ENCODE results near the gene MBTD1. TPM values are rescaled to one million over a fixed set of nuclear protein-coding genes. Genes with fewer than 3 reads are reported as not detected.
"Not testable (repeated sequence)": the region's sequence is repeated elsewhere in the genome, so short reads cannot be mapped to it uniquely, and the experiment has no call there.

Gene MBTD1
- polyA plus RNA-seq, 3 donors, result 43.7 to 57.8 (median 52.6) TPM

DNA sequence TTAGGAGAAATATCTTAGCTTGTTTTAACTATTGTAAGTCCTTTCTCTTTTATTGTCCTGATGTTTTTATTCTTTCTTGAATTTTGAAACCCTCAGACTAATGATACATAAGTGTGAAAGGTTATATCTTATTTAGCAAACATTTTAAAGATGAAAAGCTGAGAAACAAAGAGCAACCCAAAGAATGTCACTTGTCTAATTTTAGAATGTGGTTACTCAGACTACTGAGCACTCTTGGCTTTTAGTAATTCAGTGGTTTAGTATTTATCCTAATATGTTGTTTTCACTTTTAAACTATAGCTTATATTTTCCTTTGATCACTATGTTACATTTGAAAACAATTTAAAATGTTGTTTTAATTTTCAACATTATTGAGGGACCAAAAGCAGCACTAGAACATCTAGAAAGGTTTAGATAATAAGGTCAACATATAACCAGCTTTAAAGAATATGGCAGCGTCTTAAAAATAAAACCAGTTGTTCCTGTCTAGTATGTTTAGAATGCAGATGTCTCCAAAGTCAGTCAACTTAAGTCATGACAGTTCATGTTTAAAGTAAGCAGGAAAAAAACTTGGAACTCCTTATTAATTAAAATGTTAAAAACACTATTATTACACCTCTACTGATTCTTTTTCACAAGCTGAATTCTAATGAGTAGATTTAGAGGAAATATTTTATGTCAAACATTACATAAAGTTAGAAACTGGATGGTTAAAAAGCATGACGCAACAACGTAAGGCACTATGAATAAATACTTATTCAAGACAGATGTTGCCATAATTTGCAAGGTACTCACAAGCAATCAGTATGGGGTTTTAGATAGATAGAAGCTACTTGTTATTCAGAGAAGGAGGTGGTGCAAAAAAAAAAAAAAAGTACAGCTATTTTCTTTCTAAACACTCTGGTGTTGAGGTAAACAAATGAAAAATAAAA, 2.4 kb downstream of the MBTD1 start:
- DNase-seq, result no peak

DNA sequence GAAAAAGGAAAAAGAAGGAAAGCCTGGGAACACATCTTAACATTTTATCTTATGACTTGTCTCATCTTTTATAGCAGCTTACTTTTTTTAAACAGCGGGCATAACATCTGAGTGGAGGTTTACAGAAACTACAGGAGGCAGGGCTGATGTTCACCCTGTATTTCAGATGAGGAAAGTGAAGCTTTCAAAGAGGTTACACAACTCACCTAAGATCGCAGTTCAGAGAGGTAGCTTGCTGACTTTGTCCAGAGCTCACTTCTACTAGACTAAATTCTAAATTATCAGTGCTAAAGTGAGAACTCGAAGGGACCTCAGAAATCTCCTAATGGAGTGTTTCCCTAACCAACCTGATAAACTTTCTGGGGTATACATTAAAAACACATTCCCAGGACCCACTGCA, 3.7 kb downstream of the MBTD1 start:
- DNase-seq, result no peak

DNA sequence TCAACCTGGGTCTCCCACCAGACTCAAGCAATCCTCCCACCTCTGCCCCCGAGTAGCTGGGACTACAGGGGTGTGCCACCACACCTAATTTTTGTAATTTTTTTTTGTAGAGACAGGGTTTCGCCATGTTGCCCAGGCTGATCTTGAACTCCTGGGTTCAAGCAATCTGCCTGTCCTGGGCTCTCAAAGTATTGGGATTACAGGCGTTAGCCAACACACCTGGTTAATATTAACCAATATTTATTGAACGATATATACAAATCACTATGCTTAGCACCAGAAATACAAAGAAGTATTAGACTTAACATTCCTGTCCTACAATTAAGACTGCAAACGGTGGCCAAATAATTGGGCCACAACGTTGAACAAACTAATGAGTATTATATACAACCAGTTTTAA, 4.2 kb downstream of the MBTD1 start:
- no peak for DNase-seq

DNA sequence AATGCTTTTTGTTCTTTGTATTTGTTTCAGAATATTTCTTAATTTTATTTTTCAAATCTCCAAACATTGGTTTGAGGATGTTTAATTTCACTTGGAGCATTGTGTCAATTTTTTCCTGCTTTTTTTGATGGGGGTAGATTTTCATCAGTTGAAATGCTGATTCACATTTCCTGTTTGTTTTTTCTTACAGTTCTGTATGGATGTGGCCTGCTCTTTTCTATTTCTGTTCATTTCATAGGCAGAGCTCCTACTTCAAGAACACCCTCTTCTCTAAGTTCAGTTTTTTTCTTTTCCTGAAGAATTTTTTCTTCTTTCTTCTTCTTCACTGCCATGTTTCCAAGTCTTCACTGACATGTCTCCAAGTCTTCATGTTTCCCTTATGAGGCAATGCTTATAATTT, 8.8 kb downstream of the MBTD1 start:
- no peak for DNase-seq

DNA sequence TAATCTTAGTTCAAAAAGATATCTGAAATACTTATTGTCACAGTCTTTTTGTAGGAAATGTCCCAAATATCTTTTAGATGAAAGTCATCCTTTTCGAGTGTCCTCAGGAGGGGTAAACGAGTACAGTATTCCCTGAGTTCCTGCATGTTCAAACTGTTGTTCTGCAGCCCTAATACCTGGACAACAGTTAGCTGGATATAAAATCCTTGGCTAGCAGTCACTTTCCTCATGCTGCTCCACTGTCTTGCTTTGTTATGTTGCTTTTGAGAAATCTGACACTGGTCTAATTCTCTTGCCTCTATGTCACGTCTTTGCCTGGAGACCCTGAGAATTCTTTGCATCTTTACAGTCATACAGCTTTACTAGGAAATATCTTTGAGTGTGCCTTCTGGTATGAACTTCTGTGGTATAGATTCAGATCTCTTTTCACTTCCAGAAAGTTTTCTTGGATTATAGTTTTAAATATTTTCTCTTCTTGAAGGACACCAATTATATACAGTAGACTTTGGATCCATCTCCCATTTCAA, 9.5 kb downstream of the MBTD1 start:
- DNase-seq, result no peak

DNA sequence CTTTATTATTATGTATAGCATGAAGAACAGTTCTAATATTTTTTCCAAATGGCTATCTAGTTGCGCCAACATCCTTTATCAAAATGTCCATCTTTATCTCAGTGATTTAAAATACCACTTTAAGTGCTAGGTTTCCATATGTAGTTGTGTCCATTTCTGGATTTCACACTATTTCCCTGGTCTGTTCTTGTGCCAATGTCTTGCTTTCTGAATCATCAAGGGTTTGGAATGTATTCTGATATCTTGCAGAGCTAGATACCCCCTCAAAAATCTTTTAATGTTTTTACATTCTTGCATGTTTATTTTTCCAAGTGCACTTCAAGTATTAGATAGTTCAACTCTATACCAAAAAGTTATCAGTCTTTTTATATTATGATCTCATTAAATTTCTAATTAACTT, 14.3 kb downstream of the MBTD1 start:
- no peak for DNase-seq

DNA sequence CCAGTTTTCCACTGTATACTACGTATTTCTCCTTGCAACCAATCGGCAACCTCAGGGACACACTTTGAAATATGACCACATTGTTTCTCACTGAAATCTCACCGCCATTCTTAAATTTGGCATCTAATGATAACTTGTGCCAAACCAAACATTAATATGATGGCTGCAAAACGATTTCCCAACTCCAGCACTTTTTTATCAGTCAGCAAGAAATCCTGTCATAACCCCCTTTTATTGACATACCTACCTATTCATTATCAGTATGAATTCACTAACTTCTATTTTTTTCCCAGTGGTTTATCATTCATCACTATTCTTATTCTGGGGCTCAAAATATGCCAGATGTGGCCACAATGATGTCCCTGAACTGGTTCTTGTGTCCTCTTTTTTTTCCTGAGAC, 15.8 kb downstream of the MBTD1 start:
- DNase-seq, result no peak

DNA sequence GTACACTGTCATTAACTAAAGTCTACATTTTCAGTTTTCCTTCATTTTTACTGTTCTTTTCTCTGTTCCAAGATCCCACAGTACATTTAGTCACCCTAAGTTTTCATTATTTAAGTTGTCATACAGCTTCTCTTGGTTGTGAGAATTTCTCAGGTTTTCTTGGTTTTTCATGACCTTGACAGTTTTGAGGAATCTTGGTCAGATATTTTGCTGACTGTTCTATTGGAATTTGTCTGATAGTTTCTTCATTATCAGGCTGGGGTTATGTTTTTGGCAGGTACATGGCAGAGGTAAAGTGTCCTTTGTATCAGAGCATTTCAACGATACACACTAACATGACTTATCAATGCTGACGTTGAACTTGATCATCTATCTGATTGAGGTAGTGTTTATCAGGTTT, 19.6 kb downstream of the MBTD1 start:
- DNase-seq, result no peak

DNA sequence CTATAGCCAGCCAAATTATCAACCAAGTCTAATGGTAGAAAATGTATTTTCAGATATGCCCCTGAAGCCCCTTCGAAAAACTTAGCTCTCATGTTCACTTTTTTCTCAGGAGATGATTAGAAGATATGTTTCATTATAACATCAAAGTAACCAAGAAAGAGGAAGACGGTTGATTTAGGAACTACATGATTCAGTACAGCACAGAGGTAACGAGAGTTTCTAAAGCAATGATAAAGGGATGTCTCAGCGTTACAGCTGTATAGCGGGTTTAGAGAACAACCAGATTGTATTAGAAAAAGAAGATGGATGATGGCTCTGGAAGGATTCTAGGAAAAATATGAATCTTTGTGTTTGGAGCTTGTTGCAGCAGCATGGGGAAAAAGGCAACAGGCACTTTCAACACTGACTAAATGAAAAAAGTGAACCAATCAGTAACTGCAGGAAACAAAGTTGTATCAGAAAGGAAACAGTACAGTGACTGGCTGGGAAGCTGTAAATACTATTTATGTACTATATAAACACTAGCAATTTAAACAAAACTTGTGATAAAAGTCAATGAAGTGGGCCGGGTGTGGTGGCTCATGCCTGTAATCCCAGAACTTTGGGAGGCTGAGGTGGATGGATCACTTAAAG, 21.5 kb downstream of the MBTD1 start:
- no peak for DNase-seq

DNA sequence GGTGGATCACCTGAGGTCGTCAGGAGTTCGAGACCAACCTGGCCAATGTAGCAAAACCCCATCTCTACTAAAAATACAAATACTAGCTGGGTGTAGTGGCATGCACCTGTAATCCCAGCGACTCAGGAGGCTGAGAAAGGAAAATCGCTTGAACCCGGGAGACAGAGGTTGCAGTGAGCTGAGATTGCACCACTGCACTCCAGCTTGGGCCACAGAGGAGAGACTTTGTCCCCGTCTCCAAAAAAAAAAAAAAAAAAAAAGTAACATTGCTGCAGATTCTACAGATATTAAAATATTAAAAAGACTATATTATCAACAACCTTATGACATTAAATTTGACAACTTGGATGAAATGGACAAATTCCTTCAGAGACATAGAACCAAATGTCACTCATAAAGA, 25.7 kb downstream of the MBTD1 start:
- DNase-seq, result no peak

DNA sequence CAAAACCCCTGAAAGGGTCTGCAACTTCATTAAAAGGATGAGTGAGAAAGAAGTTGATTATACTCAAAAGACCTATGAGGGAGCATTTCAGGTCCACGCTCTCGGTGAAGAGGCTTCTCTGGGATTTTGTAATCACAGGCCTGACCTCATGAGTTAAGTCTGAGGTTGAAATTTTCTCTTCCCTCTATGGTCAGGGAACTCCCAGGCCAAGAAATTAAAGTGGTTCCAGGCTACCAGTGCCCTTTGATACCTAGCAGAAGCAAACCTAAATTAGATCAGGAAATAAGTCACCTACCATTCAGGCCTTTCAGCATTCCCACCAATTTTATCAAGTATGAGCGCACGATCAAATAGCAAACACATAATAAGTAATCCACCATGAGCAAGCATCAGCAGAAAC, 27.9 kb downstream of the MBTD1 start:
- no peak for DNase-seq

DNA sequence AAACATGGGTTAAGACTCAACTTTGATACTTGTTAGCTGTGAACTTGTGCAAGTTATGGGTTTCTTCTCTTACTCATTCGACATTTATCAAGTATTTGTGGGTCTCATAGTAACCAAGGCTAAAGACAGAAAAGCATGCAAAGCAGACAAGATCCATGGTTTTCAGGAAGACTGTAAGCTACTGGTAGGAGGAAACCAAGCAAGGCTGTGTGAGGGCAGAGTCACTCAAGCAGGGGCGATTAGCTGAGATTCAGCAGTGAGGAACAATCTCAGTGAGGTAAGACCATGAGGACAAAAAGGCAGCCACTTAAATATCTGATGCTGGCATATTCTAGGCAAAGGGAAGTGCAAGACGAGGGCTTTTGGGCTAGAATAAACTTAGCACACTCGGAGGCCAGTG, 29.5 kb downstream of the MBTD1 start:
- no peak for DNase-seq

DNA sequence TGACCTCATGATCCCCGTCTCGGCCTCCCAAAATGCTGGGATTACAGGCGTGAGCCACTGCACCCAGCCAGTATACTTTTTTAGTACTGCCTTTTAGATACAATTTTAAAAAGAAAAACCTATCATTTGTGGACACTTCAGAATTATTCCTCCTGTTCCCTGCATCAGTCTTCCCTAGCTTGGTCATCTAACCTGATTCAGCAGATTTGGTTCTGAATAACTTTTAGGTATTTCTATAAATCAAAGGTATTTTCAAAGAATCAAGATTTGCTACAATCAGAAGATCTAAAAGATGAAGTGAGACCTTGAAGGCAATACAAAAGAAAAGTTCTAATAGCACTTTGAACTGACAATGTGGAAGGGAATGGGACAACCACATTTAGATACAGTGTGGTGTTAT, 30.0 kb downstream of the MBTD1 start:
- DNase-seq, result no peak

DNA sequence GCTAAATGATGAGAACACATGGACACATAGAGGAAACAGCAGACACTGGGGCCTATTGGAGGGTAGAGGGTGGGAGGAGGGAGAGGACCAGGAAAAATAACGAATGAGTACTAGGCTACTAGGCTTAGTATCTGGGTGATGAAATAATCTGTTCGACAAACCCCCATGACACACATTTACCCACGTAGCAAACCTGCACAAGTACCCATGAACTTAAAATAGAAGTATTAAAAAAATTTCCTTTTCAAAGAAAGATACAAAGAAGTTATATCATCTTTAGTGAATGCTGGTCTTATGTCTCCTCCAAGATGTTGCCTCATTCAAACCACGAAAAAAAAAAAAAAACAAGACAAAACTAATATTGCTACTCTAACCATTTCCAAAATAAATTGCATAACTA, 31.7 kb downstream of the MBTD1 start:
- no peak for DNase-seq

DNA sequence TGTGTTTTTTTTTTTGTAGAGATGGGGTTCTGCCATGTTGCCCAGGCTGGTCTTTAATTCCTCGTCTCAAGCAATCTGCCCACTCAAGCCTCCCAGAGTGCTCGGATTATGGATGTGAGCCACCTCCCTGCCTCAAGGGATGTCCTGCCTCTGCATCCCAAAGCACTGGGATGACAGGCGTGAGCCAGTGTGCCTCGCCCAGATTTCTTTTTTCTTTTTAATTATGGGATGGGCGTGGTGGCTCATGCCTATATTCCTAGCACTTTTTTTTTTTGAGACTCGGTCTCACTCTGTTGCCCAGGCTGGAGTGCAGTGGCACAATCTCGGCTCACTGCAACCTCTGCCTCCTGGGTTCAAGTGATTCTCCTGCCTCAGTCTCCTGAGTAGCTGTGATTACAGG, 34.3 kb downstream of the MBTD1 start:
- DNase-seq, result not testable (repeated sequence)

DNA sequence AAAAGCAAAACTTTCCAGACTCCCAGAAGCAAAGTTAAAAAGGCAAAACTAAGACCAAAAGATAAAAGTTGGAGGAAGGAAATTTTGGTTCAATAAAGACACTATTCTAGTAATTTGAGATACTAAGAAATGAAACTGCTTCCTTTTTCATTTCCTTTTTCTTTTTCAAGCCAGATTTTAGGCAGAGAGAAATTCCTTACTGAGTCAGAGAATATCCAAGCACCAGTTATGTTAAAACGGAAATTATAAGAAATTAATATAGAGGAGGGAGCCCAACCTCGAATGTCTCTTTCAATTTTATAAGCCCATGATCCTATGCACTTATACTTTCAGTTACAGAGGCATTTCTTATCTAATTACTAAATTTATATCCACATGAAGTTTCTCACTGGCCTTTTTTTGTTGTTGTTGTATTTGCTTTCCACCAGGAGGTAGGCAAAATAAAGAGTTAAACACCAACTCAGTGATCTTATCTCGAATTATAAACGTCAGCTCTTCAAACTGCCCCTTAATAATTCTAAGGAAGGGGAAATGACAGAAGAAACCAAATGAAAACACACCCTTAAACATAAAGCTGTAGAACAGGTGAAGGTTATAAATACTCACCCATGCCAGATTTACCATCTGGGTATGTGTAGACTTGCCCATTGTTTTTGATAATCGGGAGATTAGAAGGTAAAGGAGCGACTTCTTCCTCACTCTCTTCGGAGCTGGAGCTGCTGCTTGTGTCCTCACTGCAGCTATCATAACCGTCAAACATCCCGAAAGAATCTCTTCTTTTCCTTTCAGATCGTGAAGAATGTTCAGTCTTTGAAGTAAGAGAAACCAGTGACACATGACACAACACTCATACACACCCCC, 35.2 kb downstream of the MBTD1 start:
- DNase-seq, result no peak

DNA sequence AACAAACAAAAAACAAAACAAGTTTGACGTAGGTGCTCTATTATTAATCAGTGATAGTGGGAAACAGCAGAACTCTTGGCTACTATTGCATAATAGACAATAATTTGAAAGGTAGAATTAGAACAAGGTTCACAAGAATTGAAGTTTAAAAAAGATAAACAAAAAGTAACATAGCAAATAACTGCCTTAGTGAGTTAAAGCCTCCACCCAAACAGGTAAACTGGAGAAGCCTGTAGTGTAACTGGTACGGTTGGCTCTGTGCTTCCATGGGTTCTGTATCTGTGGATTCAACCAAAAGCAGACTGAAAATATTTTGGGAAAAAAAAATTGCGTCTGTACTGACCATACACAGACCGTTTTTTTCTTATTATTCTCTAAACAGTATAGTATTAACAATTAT, 38.5 kb downstream of the MBTD1 start:
- no peak for DNase-seq

DNA sequence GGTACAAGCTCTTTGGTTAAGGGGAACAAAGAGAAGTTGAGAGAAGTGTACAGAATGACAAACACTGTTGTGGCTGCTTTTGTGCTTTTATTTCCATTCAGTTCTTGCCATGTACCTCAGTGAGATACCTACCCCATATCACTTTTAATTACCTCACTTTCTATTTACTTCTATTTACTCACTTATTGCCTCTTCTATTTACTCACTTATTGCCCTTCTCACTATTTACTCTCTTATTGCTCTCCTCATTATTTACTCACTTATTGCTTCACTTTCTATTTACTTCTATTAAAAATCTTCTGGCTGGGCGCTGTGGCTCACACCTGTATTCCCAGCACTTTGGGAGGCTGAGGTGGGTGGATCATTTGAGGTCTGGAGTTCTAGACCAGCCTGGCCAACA, 41.9 kb downstream of the MBTD1 start:
- DNase-seq, result no peak

DNA sequence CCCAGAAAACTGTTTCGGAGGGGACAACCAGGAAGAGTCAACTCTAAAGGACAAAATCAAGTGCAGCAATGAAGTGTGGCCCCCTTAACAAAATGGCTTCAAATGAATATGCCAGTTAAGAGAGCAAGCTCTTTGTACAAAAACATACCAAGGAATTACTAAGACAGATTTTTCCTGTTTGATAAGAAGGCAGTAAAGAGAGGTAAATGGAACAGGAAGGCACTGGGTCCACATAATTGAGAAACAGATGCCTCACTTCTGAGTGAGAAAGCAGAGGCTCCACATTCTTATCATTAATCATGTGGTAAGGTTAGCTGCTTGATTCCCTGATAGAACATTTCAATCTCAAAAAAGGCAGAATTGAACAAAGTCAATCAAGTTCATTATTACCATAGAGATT, 44.9 kb downstream of the MBTD1 start:
- DNase-seq, result no peak

DNA sequence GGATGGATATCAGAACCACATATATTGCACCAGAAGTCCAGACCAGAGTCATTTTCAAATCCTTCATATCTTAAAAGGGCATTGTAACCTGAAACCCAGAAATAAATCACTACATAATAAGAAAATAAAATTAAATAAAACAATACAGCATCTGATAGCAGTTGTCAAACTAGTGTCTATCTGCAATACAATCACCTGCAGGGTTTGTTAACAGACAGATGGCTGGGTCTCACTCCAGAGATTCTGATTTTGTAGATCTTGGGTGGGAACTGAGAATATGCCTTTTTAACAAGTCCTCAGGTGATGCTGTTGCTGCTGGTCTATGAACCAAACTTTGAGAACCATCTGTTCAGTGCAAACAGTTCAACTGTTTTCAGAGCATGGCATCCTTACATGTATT, 56.0 kb downstream of the MBTD1 start:
- no peak for DNase-seq

DNA sequence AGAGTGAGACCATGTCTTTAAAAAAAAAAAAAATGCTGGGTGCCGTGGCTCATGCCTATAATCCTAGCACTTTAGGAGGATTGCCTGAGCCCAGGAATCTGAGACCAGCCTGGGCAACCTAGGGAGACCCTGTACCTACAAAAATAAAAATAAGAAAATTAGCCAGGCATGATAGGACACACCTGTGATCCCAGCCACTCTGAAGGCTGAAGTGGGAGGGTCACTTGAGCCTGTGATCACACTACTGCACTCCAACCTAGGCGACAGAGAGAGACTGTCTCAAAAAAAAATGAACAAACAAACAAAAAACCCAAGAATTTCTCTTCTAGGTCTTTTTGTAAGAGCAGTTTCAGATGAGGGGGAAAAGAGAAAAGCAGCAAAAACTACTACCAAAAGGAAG, 59.0 kb downstream of the MBTD1 start:
- no peak for DNase-seq

DNA sequence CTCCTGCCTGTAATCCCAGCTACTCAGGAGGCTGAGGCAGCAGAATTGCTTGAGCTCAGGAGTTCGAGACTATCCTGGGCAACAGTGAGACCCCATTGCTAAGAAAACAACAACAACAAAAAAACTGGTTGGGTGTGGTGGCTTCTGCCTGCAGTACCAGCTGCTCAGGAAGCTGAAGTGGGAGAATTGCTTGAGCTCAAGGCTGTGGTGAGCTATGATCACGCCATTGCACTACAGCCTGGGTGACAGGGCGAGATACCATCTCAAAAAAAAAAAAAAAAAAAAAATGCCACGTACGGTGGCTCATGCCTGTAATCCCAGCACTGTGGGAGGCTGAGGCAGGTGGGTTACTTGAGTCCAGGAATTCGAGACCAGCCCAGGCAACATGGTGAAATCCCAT, 59.6 kb downstream of the MBTD1 start:
- DNase-seq, result no peak
